Natural killer cell treated with Interleukin-12 subunit alpha and Interleukin-12 subunit beta and Interleukin-15 and Interleukin-18, amount 100 ng/mL, for 72 hours (primary cell): Measurements from ENCODE around the gene PTN. TPM values are rescaled to one million over a fixed set of nuclear protein-coding genes. Genes with fewer than 3 reads are reported as not detected.

Source experiments
- ATAC-seq, 2 donors: fragments of 150-1000 bp; cut with Tn5 transposase in 1 of 2; sonication (Bioruptor Pico), chemical (Tn5 transposase) in 1 of 2; 2 replicates each; pipeline ENCODE4 v1.10.0; 2021
- DNase-seq: peaks from one replicate; pipeline ENCODE4 v3.0.0; 2022; ENCODE audit warnings: low spot score
- H3K27ac Mint-ChIP-seq, 2 donors: 1 replicate in 1 of 2; 2 replicates in 1 of 2; pipeline ENCODE4 v1.8.0; 2022; ENCODE audit warnings: mixed read lengths in 2 of 2, mild to moderate bottlenecking in 1 of 2, moderate library complexity in 1 of 2
- H3K27me3 Mint-ChIP-seq, 2 donors: 1 replicate in 1 of 2; 2 replicates in 1 of 2; pipeline ENCODE4 v1.8.0; 2022; ENCODE audit warnings: mixed read lengths in 2 of 2
- H3K36me3 Mint-ChIP-seq: one replicate; pipeline ENCODE4 v1.8.0; 2022; ENCODE audit warnings: mixed read lengths
- H3K4me1 Mint-ChIP-seq, 2 donors: 1 replicate in 1 of 2; 2 replicates in 1 of 2; pipeline ENCODE4 v1.8.0; 2022; ENCODE audit warnings: low read depth in 2 of 2, mixed read lengths in 2 of 2, mild to moderate bottlenecking in 1 of 2
- H3K4me3 Mint-ChIP-seq: one replicate; pipeline ENCODE4 v1.8.0; 2022; ENCODE audit warnings: mixed read lengths
- H3K9me3 Mint-ChIP-seq: 2 replicates; pipeline ENCODE4 v1.8.0; 2022; ENCODE audit warnings: mixed read lengths
- total RNA-seq, 2 donors: library from RNA; stranded (reverse); gene quantifications; one replicate each; pipeline ENCODE4 v1.2.3, GENCODE V29; 2022

The PTN gene
- total RNA-seq, 2 donors from 2014 or later, result not detected

GRCh38 chr7:137304624-137305235 lies 38.8 kb downstream of the PTN start:
- ATAC-seq, result no peak
- H3K27me3 Mint-ChIP-seq, result no peaks in the 10 kb centered on the region
- no peak overlapping the region for H3K4me3 Mint-ChIP-seq
- H3K27ac Mint-ChIP-seq, result no peak overlapping the region
- no peaks in the 10 kb centered on the region for H3K36me3 Mint-ChIP-seq
- H3K4me1 Mint-ChIP-seq, result no peaks in the 10 kb centered on the region
- H3K9me3 Mint-ChIP-seq, result peaks cover 19% of the 10 kb centered on the region
- no peak for DNase-seq

DNA sequence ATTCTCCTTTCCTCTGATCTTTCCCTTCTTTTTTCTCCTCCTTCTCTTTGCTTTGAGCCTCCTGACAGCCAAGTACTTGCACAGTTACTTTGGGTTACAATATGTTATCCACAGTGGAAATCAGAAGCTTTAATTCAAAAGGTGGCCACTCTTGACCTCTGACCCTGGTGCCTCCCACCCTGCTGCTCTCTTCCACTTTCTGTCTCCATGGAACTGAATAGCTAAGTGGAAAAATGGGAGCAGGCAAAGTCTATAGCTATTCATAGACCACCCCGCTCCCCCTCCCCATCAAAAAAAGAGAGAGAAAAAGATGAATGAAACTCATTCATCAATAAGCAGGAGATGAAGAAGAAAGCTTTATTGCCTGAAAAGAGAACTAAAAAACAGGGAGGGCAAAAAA lies 39.4 kb downstream of the PTN start:
- DNase-seq, result no peak
- peaks cover 19% of the 10 kb centered on the region for H3K9me3 Mint-ChIP-seq

DNA sequence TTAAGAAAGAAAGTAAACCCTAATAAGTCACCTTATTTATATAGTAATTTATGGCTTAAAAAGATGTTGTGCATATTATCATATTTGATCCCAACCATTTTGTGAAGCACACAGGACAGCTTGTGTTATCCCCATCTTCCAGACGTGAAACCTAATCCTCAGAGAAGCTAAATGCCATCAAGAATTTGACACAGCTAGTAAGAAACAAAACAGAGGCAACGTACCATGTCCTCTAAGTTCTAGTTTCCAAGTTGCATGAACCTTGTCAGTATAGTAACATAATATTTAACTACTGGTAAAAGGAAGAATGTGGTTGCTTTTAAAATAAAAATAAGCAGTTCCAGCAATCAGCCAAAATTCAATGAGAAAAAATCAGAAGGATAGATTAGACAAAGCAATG lies 41.5 kb downstream of the PTN start:
- Mint-ChIP-seq H3K36me3 (no peaks in the 10 kb centered on the region), H3K9me3 (peaks cover 18% of the 10 kb centered on the region), H3K27ac (no peak overlapping the region), H3K4me3 (no peak overlapping the region), H3K4me1 (no peaks in the 10 kb centered on the region), H3K27me3 (no peaks in the 10 kb centered on the region)
- no peak for ATAC-seq
- DNase-seq, result no peak

More for the DNA sequence above, 39.4 kb downstream of the PTN start:
- no peaks in the 10 kb centered on the region for H3K27me3 Mint-ChIP-seq
- H3K27ac Mint-ChIP-seq, result no peak overlapping the region
- H3K4me3 Mint-ChIP-seq, result no peak overlapping the region
- no peak for ATAC-seq
- H3K36me3 Mint-ChIP-seq, result no peaks in the 10 kb centered on the region
- H3K4me1 Mint-ChIP-seq, result no peaks in the 10 kb centered on the region

- Mint-ChIP-seq H3K36me3 (no peaks in the 10 kb centered on the region), H3K4me3 (no peak overlapping the region), H3K9me3 (peaks cover 16% of the 10 kb centered on the region), H3K4me1 (no peaks in the 10 kb centered on the region), H3K27ac (no peak overlapping the region), H3K27me3 (no peaks in the 10 kb centered on the region)
- DNase-seq, result no peak
- ATAC-seq, result no peak
These were observed 45.1 kb downstream of the PTN start for GRCh38 chr7:137298464-137298794.

- no peaks in the 10 kb centered on the region for H3K4me1 Mint-ChIP-seq
- H3K9me3 Mint-ChIP-seq, result peaks cover 16% of the 10 kb centered on the region
- H3K27me3 Mint-ChIP-seq, result no peaks in the 10 kb centered on the region
These were observed 45.7 kb downstream of the PTN start for GRCh38 chr7:137297551-137298463.

GRCh38 chr7:137296576-137296975 lies 47.0 kb downstream of the PTN start:
- peaks cover 18% of the 10 kb centered on the region for H3K9me3 Mint-ChIP-seq
- ATAC-seq (no peak), DNase-seq (no peak)
- H3K27ac Mint-ChIP-seq, result no peak overlapping the region
- no peaks in the 10 kb centered on the region for H3K4me1 Mint-ChIP-seq
- H3K4me3 Mint-ChIP-seq, result no peak overlapping the region
- no peaks in the 10 kb centered on the region for H3K27me3 Mint-ChIP-seq
- no peaks in the 10 kb centered on the region for H3K36me3 Mint-ChIP-seq

More at GRCh38 chr7:137297551-137298463, 45.7 kb downstream of the PTN start:
- no peaks in the 10 kb centered on the region for H3K36me3 Mint-ChIP-seq
- DNase-seq, result no peak
- H3K4me3 Mint-ChIP-seq, result no peak overlapping the region
- no peak for ATAC-seq
- H3K27ac Mint-ChIP-seq, result no peak overlapping the region

DNA sequence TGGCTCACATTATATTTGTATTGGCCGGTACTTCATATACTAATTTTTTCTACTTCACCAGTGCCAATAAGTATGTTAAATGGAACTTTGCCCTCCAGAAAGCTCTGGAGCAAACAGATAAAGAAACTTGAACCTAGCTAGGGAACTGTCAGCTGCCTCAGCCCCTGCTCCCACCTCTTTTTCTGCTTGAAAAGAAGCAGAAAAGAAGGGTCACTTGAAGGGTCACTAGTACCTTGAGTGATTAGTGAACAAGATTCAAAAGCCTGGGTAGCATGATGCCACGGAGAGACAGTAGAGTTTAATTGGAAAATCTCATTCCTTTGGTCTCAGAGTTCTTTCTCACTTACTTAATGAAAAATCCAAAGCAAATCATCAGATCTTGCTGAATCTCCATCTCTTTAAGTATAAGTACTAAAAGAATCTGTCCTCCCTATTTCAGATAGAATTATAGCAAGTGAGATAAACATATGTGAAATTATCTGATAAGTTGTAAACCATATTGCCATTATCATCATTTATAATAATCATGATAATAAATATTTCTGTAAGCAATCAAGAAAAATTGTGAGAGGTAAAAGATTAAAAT lies 47.7 kb downstream of the PTN start:
- ATAC-seq (no peak), DNase-seq (no peak)
- Mint-ChIP-seq H3K36me3 (no peaks in the 10 kb centered on the region), H3K4me1 (no peaks in the 10 kb centered on the region), H3K4me3 (no peak overlapping the region), H3K9me3 (peaks cover 14% of the 10 kb centered on the region), H3K27ac (no peak overlapping the region), H3K27me3 (no peaks in the 10 kb centered on the region)

- no peak overlapping the region for H3K4me3 Mint-ChIP-seq
- ATAC-seq (no peak), DNase-seq (no peak)
- H3K27me3 Mint-ChIP-seq, result no peaks in the 10 kb centered on the region
- no peaks in the 10 kb centered on the region for H3K36me3 Mint-ChIP-seq
- peaks cover 3% of the 10 kb centered on the region for H3K9me3 Mint-ChIP-seq
- H3K27ac Mint-ChIP-seq, result no peak overlapping the region
- no peaks in the 10 kb centered on the region for H3K4me1 Mint-ChIP-seq
These were observed 54.4 kb downstream of the PTN start for GRCh38 chr7:137289101-137289500.

DNA sequence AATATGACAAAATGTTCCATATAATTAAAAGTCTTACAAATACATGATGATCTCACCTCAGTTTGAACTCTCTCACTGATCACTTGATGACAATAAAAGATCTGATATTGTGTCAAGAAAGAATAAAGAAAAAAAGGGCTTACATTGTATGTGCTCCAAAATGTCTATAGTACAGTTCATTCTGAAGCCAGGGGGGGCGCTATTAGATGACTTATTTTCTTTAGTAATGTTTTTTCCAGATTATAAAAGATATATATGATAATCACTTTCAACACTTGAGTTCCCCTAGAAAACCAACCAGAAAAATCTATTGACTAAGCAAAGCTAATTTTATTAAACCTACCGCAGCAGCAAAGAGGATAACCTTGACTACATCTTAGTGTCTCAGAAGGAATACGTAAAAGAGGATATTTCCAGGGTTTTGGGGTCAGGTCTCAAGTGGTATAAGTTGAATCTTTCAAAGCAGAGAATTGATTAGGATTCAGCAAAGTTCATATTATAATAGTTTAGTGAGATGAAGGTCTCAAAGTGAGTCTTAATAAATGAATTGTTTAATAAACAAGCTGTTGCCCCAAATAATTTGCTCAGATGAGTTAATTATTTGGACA lies 55.8 kb downstream of the PTN start:
- Mint-ChIP-seq H3K27me3 (no peaks in the 10 kb centered on the region), H3K36me3 (no peaks in the 10 kb centered on the region), H3K27ac (no peak overlapping the region), H3K9me3 (peaks cover 3% of the 10 kb centered on the region), H3K4me1 (no peaks in the 10 kb centered on the region), H3K4me3 (no peak overlapping the region)
- no peak for DNase-seq
- no peak for ATAC-seq

- ATAC-seq, result no peak
- Mint-ChIP-seq H3K4me3 (no peak overlapping the region), H3K4me1 (no peaks in the 10 kb centered on the region), H3K9me3 (peaks cover 4% of the 10 kb centered on the region), H3K36me3 (no peaks in the 10 kb centered on the region), H3K27me3 (no peaks in the 10 kb centered on the region), H3K27ac (no peak overlapping the region)
- DNase-seq, result no peak
These were observed 60.4 kb downstream of the PTN start for GRCh38 chr7:137283153-137283552.

DNA sequence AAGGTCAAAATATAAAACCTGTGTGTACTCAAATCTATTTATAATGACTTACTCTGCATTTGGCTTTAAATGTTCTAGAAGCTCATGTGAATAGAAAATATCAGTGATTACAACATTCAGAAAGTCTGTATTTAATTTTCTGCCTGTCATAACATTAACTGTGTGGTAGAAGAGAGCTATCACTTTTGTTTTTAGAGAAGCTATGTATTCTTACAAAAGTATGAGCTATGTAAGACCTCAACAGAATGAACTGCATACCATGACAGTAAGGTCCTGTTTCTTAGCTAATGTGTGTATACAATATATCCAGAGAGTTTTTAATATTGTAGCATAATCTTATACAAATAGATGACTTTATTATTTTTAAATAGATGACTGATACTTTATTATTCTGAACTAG lies 61.5 kb downstream of the PTN start:
- no peaks in the 10 kb centered on the region for H3K27me3 Mint-ChIP-seq
- DNase-seq, result no peak
- H3K36me3 Mint-ChIP-seq, result no peaks in the 10 kb centered on the region
- H3K4me1 Mint-ChIP-seq, result no peaks in the 10 kb centered on the region
- ATAC-seq, result no peak
- no peak overlapping the region for H3K27ac Mint-ChIP-seq
- H3K9me3 Mint-ChIP-seq, result peaks cover 4% of the 10 kb centered on the region
- H3K4me3 Mint-ChIP-seq, result no peak overlapping the region

DNA sequence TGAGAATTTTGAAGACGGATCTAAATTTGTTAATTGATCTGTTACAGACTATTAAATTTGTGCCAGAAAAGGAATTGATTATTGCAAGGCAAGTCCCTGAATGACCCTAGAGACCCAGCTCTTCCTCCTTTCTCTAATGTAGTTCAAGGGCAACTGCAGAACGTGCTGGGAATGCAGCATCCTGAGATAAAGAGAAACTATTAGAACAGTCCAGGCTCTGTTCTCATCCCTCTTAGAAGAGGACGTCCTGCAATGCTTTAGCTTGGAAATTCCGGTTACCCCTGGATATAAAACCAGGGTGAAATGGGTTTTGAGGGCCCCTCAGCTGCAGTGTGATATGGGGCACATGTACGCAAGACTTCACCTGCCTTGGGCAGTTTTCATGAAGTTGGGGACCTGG lies 67.3 kb downstream of the PTN start:
- Mint-ChIP-seq H3K4me3 (no peak overlapping the region), H3K4me1 (no peaks in the 10 kb centered on the region), H3K27ac (no peak overlapping the region), H3K36me3 (no peaks in the 10 kb centered on the region), H3K9me3 (peaks cover 10% of the 10 kb centered on the region), H3K27me3 (no peaks in the 10 kb centered on the region)
- no peak for DNase-seq
- ATAC-seq, result no peak

DNA sequence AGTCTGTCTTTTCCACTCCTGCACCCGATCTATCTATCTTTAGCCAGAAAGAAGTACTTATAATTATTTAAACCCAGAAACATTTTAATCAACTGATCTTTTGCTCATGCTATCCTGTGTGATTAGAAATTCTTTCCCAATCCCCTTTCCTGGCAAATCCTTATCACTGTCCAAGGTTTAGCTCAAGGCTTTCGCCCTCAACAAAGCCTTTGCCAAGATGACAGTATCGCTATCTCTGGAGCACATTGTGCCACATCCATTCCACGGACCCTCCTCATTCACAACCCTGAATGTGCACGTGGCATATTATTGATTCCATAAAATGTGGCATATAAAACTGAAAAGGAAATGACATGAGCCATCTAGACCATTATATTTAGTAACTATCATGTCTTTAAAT lies 71.3 kb downstream of the PTN start:
- Mint-ChIP-seq H3K36me3 (peaks cover 12% of the 10 kb centered on the region), H3K27ac (no peak overlapping the region), H3K4me1 (no peaks in the 10 kb centered on the region), H3K9me3 (peaks cover 16% of the 10 kb centered on the region), H3K27me3 (no peaks in the 10 kb centered on the region), H3K4me3 (no peak overlapping the region)
- no peak for DNase-seq
- no peak for ATAC-seq

GRCh38 chr7:137269240-137269639 lies 74.3 kb downstream of the PTN start:
- Mint-ChIP-seq H3K36me3 (peaks cover 13% of the 10 kb centered on the region), H3K27ac (no peak overlapping the region), H3K4me1 (no peaks in the 10 kb centered on the region), H3K9me3 (peaks cover 16% of the 10 kb centered on the region), H3K27me3 (no peaks in the 10 kb centered on the region), H3K4me3 (no peak overlapping the region)
- no peak for ATAC-seq
- DNase-seq, result no peak
